Measurements from ENCODE around the gene THADA. TPM values are rescaled to one million over a fixed set of nuclear protein-coding genes. Genes with fewer than 3 reads are reported as not detected.

THADA gene
- total and polyA plus RNA-seq, 5 experiments from 2014 or later, result 9.2 to 40.3 (median 15.5) TPM

DNA sequence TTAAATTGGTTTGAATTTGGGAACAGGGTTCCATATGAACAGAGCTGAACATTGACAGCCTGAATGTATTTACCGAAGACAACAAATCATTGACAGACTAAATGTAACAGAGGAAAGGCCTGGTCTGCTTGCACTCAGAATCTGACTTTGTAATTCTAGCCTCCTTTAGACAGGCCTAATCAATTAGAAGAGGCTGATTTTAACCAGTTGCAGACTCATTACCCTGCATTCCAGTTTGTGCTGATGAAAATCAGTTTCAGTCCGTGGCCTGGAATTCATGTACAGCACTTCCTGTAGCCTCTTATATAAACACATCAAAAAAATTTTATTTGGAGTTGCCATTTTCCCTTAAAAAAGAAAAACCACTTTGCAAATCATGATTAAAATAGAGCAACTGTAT lies 276.3 kb downstream of the THADA start:
- peaks cover 6 to 10% (median 7%) of the 10 kb centered on the region in 4 donors for H3K4me1 Mint-ChIP-seq
- POLR2A ChIA-PET, result no interaction called here
- H3K9me3 Mint-ChIP-seq, result no peaks in the 10 kb centered on the region
- H3K27me3 Mint-ChIP-seq, result no peaks in the 10 kb centered on the region
- no peak overlapping the region for H3K4me3 Mint-ChIP-seq
- H3K27ac Mint-ChIP-seq, result no peak overlapping the region
- DNase-seq (no peak), ATAC-seq (no peak)
- H3K36me3 Mint-ChIP-seq, result peaks cover 0 to 46% (median 30%) of the 10 kb centered on the region in 3 donors

DNA sequence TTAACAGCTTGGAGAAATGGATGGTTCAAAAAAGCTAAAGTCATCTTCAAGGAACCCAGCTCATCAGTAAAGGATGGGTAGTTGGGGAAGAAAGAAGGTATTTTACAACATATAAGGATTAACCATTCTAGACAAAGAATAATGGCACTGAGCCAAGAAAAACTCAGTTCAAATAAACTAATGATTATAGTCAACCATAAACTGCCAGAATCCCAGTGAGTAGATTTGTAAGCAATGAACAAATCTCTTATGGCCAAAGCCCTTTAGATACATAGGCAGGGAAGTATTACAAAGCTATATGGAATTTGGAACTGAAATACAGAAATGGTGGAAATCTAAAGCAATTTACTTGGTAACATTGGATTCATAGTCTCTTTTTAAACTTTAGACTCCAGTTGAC lies 277.0 kb downstream of the THADA start:
- no peak for ATAC-seq
- no peak overlapping the region for H3K27ac Mint-ChIP-seq
- H3K4me3 Mint-ChIP-seq, result no peak overlapping the region
- POLR2A ChIA-PET, result no interaction called here
- peaks cover 0 to 43% (median 26%) of the 10 kb centered on the region in 3 donors for H3K36me3 Mint-ChIP-seq
- no peak for DNase-seq
- peaks cover 6 to 10% (median 7%) of the 10 kb centered on the region in 4 donors for H3K4me1 Mint-ChIP-seq
- no peaks in the 10 kb centered on the region for H3K9me3 Mint-ChIP-seq
- no peaks in the 10 kb centered on the region for H3K27me3 Mint-ChIP-seq

DNA sequence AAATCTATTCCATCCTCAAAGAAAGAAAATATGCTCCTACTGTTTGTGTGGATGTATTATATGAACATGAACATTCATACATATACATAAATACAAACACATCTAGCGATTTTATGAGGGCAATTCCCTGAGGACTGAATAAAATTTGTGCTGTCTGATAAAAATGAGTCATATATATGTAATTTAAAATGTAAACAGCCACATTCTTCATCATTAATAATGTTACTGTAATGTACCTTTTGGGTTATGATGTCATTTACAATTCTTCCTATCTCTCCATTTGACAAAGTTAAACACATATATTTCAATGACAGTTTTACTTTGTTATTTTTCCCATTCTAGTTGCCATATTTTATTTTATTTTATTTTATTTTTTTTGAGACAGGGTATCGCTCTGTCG lies 278.2 kb downstream of the THADA start:
- POLR2A ChIA-PET, result no interaction called here
- no peak for ATAC-seq
- H3K9me3 Mint-ChIP-seq, result no peaks in the 10 kb centered on the region

DNA sequence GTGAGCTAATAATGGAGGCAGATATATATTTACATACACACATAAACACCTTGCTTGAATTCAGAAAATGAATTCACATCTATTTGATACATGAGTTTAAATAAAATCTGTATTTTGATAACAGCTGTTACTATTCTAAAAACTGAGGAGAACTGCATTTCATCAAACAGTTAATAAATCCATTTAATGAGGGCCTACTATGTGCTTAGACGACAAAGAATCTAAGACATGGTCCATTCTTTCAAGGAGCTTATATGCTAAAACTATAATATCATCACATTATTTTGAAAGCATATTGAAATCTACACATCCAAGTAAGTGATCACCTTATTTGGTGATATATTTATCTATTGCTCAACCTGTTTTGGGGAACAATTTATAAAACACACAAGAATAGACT lies 278.6 kb downstream of the THADA start:
- DNase-seq, result no peak
- Mint-ChIP-seq H3K27me3 (no peaks in the 10 kb centered on the region), H3K9me3 (no peaks in the 10 kb centered on the region), H3K4me1 (peaks cover 6 to 10% (median 8%) of the 10 kb centered on the region in 4 donors), H3K27ac (no peak overlapping the region), H3K4me3 (no peak overlapping the region), H3K36me3 (peaks cover 0 to 43% (median 27%) of the 10 kb centered on the region in 3 donors)
- no peak for ATAC-seq
- POLR2A ChIA-PET, result no interaction called here

More for the DNA sequence above, 278.2 kb downstream of the THADA start:
- no peak overlapping the region for H3K4me3 Mint-ChIP-seq
- no peak for DNase-seq
- peaks cover 0 to 38% (median 23%) of the 10 kb centered on the region in 3 donors for H3K36me3 Mint-ChIP-seq
- H3K27ac Mint-ChIP-seq, result no peak overlapping the region
- no peaks in the 10 kb centered on the region for H3K27me3 Mint-ChIP-seq
- H3K4me1 Mint-ChIP-seq, result peaks cover 6 to 10% (median 7%) of the 10 kb centered on the region in 4 donors

DNA sequence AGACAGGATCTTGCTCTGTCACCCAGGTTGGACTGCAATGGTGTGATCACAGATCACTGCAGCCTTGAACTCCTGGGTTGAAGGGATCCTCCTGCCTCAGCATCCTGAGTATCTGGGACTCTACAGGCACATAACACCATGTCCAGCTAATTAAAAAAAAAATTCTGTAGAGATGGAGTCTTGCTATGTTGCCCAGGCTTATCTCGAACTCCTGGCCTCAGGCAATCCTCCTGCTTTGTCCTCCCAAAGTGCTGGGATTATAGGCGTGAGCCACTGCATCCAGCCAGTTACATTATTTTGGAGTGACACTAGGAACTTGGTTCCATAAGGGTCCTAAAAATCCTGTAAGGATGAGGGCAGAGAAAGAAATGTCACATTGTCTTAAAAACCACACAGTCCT lies 280.4 kb downstream of the THADA start:
- ATAC-seq, result no peak
- H3K36me3 Mint-ChIP-seq, result peaks cover 0 to 44% (median 29%) of the 10 kb centered on the region in 3 donors
- H3K27ac Mint-ChIP-seq, result no peak overlapping the region
- no peaks in the 10 kb centered on the region for H3K27me3 Mint-ChIP-seq
- no peaks in the 10 kb centered on the region for H3K9me3 Mint-ChIP-seq
- H3K4me1 Mint-ChIP-seq, result peaks cover 6 to 10% (median 8%) of the 10 kb centered on the region in 4 donors
- no peak overlapping the region for H3K4me3 Mint-ChIP-seq
- POLR2A ChIA-PET, result no interaction called here
- DNase-seq, result no peak

DNA sequence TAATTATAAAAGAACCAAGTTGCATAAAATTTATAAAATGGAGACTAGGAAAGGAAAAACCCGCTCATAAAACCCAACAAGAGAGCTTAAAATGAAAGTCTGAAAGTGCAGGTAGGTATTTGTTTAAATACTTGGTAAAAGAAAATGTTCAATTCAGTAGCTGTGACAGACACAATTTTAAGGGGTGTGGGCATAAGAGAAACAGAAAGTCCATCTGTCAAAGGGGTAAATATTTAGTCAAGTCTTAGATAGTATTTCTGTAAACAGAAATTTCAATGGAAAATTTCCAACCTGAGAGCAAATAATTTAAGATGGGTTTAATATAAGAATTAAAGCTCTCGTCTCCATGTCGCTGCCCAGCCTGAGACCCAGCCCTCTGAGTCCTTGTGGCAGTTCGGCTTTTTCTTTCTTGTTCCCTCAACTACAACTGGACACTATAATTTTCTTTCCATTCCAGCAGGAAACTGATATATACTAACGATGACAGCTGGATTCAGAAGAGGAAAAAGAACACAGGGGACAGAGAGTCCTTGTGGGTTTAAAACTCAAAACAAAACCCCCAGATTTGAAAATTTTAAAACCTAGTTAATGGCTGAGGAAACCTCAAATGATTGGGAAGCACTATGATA lies 281.4 kb downstream of the THADA start:
- H3K9me3 Mint-ChIP-seq, result no peaks in the 10 kb centered on the region
- H3K36me3 Mint-ChIP-seq, result peaks cover 0 to 41% (median 23%) of the 10 kb centered on the region in 3 donors
- ATAC-seq (no peak), DNase-seq (no peak)
- H3K27ac Mint-ChIP-seq, result peak overlapping the region in 2 of 10 donors; percentile 29 to 79
- no peak overlapping the region for H3K4me3 Mint-ChIP-seq
- POLR2A ChIA-PET, result no interaction called here
- H3K4me1 Mint-ChIP-seq, result peaks cover 6 to 10% (median 8%) of the 10 kb centered on the region in 4 donors
- H3K27me3 Mint-ChIP-seq, result no peaks in the 10 kb centered on the region

DNA sequence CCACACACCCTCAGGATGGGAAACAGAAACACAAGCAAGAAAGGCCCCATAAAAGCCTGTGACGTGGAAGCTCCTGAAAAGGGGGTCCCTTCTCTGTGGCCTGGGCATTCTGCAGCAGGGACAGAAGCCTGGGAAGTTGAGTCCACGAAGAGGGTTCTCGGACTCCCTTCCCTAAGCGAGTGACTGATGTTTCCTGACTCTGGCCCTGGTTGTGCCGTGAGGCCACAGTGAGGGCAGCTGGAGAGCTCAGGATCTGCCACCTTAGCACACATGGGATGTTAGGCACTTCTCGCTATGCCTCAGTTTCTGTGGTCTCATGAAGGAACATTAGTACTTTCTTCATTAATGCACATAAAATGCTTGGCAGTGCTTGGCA lies 282.2 kb downstream of the THADA start:
- H3K27me3 Mint-ChIP-seq, result no peaks in the 10 kb centered on the region
- DNase-seq (no peak), ATAC-seq (no peak)
- POLR2A ChIA-PET, result no interaction called here
- no peak overlapping the region for H3K27ac Mint-ChIP-seq
- H3K4me1 Mint-ChIP-seq, result peaks cover 6 to 10% (median 7%) of the 10 kb centered on the region in 4 donors
- peaks cover 0 to 36% (median 23%) of the 10 kb centered on the region in 3 donors for H3K36me3 Mint-ChIP-seq
- no peaks in the 10 kb centered on the region for H3K9me3 Mint-ChIP-seq
- no peak overlapping the region for H3K4me3 Mint-ChIP-seq

DNA sequence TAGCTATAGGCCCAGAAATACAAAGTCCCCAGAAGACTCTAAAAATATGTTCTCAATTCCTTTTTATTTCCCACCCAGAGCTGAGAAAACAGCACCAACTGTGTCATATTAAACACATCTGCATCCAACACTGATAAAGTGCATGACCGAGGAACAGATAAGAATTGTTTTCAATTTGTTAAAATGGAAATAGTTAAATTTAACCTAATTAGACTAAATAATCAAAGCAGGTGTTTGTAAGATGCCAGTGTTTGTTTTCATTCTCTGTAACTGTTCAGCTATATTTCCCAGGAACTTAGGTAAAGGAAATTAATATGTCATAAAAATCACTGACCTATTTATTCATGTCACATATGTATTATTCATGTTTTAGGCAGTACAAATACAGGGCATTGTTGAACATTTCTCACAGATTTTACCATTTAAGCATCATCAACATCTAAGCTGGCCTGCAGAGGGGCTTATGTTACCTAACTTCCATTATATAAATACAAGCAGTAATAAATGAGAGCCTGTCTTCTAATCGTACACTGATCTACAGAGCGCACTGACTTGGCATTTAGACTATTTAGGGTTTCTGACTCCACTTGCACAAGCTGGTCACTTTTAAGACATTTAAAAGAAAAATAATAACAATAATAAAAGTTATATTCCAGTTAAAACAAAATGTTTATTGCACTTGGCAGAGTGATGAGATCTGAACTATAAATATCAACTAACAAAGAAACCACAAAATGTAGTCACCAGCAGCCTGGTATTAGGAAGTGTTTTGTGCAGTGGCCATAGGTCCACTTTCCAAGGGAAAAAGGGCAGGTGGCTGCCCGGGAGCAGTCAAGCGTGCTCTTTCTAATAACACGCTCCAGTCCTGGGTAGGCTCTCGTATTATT lies 282.8 kb downstream of the THADA start:
- Mint-ChIP-seq H3K27ac (peak overlapping the region in 1 of 10 donors; percentile 45), H3K27me3 (no peaks in the 10 kb centered on the region), H3K4me1 (peaks cover 6 to 10% (median 8%) of the 10 kb centered on the region in 4 donors), H3K4me3 (no peak overlapping the region), H3K36me3 (peaks cover 0 to 41% (median 23%) of the 10 kb centered on the region in 3 donors), H3K9me3 (no peaks in the 10 kb centered on the region)
- POLR2A ChIA-PET, result no interaction called here
- no peak for ATAC-seq
- DNase-seq, result no peak

DNA sequence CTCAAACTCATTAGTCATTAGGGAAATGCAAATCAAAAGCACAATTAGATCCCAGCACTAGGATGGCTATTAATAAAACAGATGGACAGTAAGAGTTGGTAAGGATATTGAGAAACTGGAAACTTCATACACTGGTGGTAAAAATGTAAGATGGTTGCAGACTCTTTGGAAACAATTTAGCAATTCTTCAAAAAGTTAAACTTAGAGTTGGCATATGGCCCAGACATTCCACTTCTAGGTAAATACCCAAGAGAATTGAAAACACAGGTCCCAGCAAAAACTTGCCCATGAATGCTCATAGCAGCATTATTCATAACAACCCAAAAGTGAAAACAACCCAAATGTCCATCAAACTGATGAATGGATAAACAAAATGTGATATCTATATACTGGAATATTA lies 284.6 kb downstream of the THADA start:
- H3K4me3 Mint-ChIP-seq, result no peak overlapping the region
- peaks cover 0 to 44% (median 27%) of the 10 kb centered on the region in 3 donors for H3K36me3 Mint-ChIP-seq
- H3K4me1 Mint-ChIP-seq, result peaks cover 5 to 13% (median 6%) of the 10 kb centered on the region in 4 donors
- H3K27me3 Mint-ChIP-seq, result no peaks in the 10 kb centered on the region
- H3K27ac Mint-ChIP-seq, result no peak overlapping the region
- POLR2A ChIA-PET, result no interaction called here
- H3K9me3 Mint-ChIP-seq, result no peaks in the 10 kb centered on the region
- ATAC-seq (no peak), DNase-seq (no peak)

DNA sequence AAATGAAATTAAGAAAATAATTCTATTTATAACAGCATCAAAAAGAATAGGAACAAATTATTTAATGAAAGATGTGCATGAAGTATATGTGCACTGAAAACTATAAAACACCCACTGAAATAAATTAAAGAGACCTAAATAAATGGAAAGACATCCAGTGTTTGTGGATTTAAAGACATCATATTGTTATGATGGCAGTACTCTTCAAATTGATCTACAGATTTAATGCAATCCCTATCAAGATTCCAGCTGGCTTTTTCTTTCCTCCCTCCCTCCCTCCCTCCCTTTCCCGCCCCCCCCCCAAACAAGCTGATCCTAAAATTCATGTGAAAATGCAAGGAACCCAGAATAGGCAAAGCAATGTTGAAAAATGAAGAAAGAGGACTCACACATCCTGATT lies 285.9 kb downstream of the THADA start:
- Mint-ChIP-seq H3K9me3 (no peaks in the 10 kb centered on the region), H3K27ac (no peak overlapping the region), H3K36me3 (peaks cover 0 to 46% (median 22%) of the 10 kb centered on the region in 3 donors), H3K4me1 (peaks cover 0 to 13% (median 0%) of the 10 kb centered on the region in 4 donors), H3K4me3 (no peak overlapping the region), H3K27me3 (no peaks in the 10 kb centered on the region)
- DNase-seq (no peak), ATAC-seq (no peak)
- POLR2A ChIA-PET, result no interaction called here

DNA sequence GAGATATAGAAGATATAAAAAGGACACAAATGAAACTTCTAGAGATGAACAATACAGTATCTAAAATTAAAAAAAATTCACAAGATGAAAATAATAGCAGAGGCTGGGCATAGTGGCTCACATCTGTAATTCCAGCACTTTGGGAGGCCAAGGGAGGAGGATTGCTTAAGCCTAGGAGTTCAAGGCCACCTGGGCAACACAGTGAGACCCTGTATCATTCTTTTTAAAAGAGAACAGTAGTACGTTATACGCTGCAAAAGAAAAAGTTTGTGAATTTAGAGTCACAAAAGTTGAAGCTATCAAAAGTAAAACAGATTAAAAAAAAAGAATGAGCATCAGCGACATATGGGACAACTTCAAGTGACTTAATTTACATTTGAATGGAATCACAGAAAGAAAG lies 287.9 kb downstream of the THADA start:
- Mint-ChIP-seq H3K27me3 (no peaks in the 10 kb centered on the region), H3K9me3 (no peaks in the 10 kb centered on the region), H3K4me3 (no peak overlapping the region), H3K36me3 (peaks cover 0 to 61% (median 27%) of the 10 kb centered on the region in 3 donors), H3K27ac (peak overlapping the region in 1 of 10 donors; percentile 34), H3K4me1 (peaks cover 0 to 13% (median 0%) of the 10 kb centered on the region in 4 donors)
- ATAC-seq (no peak), DNase-seq (no peak)
- POLR2A ChIA-PET, result no interaction called here

DNA sequence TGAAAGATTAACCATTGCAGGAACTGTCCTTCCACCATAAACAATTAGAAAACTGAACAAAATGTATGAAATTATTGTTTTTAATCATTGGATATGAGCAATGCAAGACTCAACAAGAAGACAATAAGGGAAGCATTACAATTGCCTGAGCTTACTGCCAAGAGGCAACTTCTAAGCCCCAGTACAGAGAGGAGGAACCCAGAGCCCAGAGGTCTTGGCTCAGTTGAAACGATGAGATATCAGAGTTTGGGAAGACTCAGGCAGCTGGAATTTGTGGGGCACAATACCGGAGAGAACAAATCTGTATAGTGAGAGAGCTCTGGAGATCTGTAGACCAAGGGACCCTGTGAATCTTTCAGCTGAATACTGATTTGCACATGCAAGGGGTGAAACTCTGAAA lies 288.8 kb downstream of the THADA start:
- DNase-seq (no peak), ATAC-seq (no peak)
- POLR2A ChIA-PET, result interaction anchor here (0.6 kb wide), 1 partner anchor 66 kb away, joined by 3 read pairs; no protein-coding TSS in a partner anchor
- Mint-ChIP-seq H3K27me3 (no peaks in the 10 kb centered on the region), H3K9me3 (no peaks in the 10 kb centered on the region), H3K4me1 (peaks cover 0 to 10% (median 0%) of the 10 kb centered on the region in 4 donors), H3K4me3 (no peak overlapping the region), H3K27ac (peak overlapping the region in 2 of 10 donors; percentile 61 to 67), H3K36me3 (peaks cover 0 to 57% (median 21%) of the 10 kb centered on the region in 3 donors)

DNA sequence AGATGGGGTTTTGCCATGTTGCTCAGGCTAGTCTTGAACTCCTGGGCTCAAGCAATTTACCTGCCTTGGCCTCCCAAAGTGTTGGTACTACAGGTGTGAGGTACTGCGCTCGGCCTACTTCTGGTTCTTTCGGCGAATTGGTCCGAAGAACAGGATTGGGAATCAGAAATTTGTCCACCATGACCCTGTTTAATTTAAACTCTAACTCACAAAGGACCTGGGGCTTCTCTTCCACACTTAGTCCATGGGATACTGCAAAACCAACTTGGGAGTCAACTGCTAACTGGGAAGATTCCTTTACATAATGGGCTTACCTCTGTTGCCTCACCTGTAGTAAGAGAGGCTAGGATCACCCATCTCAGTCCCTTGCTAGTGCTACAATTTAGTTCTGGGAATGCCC lies 289.6 kb downstream of the THADA start:
- H3K36me3 Mint-ChIP-seq, result peaks cover 0 to 50% (median 16%) of the 10 kb centered on the region in 3 donors
- H3K4me3 Mint-ChIP-seq, result no peak overlapping the region
- H3K9me3 Mint-ChIP-seq, result no peaks in the 10 kb centered on the region
- H3K4me1 Mint-ChIP-seq, result peaks cover 0 to 10% (median 0%) of the 10 kb centered on the region in 4 donors
- H3K27ac Mint-ChIP-seq, result no peak overlapping the region
- POLR2A ChIA-PET, result no interaction called here
- no peaks in the 10 kb centered on the region for H3K27me3 Mint-ChIP-seq
- DNase-seq (no peak), ATAC-seq (no peak)

Measured in naive thymus-derived CD8-positive, alpha-beta T cell (primary cell).